WI38 (cell line): ENCODE data around the gene C2CD4C.

Experiments
- H3K4me3 ChIP-seq: 2 replicates; pipeline ENCODE4 v1.5.1; 2011; ENCODE audit warnings: low read depth, mild to moderate bottlenecking, control low read depth, low read length
- TF ChIP-seq, protein P1 (sequence below): IDR thresholded peaks from 2 replicates; pipeline ENCODE4 v1.5.1; 2012; ENCODE audit warnings: low read depth, mild to moderate bottlenecking, control low read depth, low read length

C2CD4C gene

DNA sequence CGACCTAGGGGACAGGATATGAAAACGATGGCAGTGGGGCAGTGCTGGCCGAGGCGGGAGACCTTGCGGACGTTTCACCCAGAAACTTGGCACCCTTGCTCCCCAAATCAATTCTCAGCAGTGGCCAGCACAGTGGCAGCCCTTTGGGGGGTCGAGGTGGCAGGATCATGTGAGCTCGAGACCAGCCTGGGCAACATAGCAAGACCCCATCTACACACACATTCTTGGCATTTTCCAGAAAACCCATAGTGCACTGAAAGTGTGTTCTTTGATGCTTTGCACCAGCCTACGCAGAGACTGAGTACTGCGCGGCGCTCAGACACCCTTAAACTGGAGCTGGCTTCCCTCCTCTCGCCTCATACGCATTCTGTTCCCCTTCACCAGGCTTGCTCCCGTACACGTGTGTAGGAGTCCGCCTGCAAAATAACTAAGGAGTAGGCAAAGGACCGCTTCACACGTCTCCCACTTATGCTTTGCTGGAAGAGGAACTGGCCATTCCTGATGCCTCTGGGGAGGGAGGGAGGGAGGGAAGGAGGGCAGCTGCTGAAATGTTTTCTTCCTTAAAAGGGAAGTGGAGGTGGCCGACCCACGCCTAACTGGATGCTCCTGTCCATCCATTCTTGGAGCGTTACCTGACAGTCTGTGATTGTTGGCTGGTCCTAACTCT lies 40.9 kb downstream of the C2CD4C start:
- no peak overlapping the region for H3K4me3 ChIP-seq
- TF ChIP-seq, protein P1, sequence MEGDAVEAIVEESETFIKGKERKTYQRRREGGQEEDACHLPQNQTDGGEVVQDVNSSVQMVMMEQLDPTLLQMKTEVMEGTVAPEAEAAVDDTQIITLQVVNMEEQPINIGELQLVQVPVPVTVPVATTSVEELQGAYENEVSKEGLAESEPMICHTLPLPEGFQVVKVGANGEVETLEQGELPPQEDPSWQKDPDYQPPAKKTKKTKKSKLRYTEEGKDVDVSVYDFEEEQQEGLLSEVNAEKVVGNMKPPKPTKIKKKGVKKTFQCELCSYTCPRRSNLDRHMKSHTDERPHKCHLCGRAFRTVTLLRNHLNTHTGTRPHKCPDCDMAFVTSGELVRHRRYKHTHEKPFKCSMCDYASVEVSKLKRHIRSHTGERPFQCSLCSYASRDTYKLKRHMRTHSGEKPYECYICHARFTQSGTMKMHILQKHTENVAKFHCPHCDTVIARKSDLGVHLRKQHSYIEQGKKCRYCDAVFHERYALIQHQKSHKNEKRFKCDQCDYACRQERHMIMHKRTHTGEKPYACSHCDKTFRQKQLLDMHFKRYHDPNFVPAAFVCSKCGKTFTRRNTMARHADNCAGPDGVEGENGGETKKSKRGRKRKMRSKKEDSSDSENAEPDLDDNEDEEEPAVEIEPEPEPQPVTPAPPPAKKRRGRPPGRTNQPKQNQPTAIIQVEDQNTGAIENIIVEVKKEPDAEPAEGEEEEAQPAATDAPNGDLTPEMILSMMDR: no peak

DNA sequence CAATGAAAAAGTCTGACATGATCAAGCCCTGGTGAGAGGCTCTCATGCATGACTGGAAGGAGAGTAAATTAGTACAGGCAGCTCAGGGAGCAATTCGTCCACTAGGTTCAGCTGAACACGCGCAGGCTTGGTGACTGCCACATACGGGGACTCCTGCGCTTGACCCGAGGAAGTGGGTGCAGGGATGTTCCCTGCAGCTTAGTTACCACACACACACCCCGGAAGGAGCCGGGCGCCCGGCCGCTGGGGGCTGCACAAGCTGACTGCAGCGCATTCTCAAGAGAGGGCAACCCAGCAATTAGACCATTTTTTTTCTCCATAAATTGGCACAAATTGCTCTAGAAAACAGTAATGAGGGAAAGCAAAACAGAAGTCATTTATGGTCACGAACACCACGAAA lies 41.4 kb downstream of the C2CD4C start:
- TF ChIP-seq, protein P1: no peak
- H3K4me3 ChIP-seq: no peak overlapping the region

DNA sequence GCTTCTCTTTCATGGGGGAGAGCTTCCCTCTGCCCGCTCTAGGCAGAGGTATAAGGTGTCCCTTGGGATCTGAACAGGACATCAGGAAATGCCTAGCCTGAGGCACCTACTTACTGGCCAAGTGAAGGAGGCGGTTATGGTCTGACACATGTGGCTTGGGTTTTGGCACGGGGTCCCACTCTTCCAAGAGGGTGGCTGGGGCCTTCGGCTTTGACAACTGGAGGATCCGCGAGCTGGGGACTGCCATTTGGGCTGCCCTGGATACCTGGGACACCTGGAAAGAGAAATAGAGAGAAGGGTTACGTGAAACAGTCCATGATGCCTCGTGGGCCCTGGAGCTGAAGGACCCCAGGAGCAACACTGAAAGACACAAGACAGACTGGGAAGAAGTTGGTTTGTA lies 42.0 kb downstream of the C2CD4C start:
- TF ChIP-seq, protein P1: no peak

DNA sequence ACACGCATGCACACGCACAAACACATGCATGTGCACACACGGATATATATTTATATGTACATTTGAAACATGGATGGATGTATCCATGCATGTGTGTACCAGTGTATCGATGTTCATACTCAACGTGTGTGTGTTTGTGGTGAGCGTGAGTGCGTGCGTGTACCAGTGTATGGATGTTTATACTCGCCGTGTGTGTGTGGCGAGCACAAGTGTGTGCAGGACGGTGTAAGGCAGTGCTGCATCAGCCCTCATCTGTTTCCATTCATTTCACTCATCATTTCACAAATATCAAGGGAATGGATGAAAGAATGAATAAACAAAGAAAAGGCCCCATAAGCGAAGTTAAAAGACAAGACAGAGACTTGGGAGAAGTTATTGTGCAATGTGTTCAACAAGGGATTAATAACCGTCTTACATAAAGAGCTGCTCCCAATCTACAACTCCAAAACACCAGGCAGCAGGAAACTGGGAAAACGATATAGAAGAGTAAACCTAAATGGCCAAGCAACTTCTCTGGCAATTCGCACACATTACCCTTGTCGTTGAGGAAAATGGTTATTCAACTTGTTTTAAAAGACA lies 42.7 kb downstream of the C2CD4C start:
- TF ChIP-seq, protein P1: no peak
- H3K4me3 ChIP-seq: no peak overlapping the region

More for the DNA sequence above, 42.0 kb downstream of the C2CD4C start:
- no peak overlapping the region for H3K4me3 ChIP-seq

DNA sequence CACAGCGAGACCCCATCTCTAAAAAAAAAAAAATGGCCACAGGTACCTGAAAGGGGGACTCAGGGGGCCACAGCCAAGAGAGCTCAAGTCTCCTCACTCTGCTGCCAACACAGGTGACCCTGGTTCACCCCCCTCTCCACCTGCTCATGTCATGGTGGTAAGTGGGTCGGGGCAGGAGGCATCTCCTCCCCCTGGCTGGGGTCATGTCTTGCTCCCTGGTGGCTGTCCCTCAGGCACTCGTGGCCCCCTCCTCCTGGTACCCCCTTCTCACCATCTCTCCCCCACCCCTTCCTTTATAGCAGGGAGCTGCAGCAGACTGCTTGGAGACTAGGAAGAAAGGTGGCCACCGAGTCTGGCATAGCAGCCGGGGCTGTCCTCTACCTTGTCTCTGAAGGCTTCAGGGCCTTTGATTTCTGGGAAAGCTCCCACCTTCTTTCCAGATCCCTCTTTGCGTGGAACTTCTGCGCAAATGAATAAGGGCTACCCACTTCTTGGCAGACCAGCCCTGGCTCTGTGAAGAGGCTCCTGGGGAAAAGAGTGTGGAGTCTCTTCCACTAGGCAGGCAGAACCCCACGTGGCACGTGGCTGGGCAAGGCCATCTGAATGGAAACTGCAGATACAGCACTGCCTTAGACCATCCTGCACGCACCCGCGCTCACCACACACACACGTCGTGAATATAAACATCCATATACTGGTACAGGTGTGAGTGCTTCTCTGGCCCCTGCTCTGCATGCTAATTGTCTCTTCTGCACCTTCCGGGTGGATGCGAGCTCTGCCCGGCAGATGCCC lies 44.3 kb downstream of the C2CD4C start:
- TF ChIP-seq, protein P1: no peak
- H3K4me3 ChIP-seq: no peak overlapping the region

DNA sequence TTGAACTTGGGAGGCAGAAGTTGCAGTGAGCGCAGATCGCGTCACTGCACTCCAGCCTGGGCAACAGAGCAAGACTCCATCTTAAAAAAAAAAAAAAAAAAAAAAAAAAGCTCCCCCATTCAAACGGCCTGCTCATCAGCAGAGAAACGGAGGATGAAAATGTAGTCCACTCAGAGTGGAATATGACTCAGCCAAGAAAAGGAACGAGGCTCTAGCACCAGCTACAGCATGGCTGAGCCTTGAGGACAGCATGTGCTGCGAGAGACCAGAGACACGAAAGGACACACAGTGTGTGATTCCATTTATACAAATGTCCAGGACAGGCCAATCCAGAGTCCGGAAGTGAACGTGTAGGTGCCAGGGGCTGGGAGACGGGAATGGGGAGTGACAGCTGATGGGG lies 46.3 kb downstream of the C2CD4C start:
- TF ChIP-seq, protein P1: no peak
- no peak overlapping the region for H3K4me3 ChIP-seq

DNA sequence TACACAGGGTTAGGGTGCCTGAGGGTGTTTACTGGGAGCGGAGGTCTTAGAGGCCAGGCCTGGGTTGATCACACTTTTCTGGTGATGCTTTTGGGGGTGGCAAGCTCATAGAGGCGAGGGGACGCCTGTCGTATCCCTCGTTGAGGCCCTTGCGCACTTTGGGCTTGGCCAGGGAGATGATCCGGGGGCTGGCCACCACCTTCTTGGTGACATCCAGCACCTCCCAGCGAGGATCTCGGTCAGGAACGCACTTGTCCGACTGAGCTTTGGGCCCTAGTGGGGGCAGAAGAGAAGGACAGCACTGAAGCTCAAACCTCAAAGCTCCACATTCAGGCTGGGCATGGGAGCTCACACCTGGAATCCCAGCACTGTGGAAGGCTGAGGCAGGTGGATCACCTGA lies 46.8 kb downstream of the C2CD4C start:
- TF ChIP-seq, protein P1: no peak
- no peak overlapping the region for H3K4me3 ChIP-seq
